GM23248 (cell line): ENCODE measurements around the gene NTNG2.

ENCODE experiments used
- EZH2 ChIP-seq: fragments of 200-600 bp; sonication (generic); IDR thresholded peaks from 2 replicates; pipeline ENCODE4 v1.6.1; 2018; ENCODE audit warnings: antibody characterized with exemption, mild to moderate bottlenecking; ENCODE audit not compliant: insufficient read depth, poor library complexity, severe bottlenecking
- EZH2phosphoT487 ChIP-seq: fragments of 200-600 bp; sonication (generic); IDR thresholded peaks from 2 replicates; pipeline ENCODE4 v1.6.1; 2018; ENCODE audit warnings: antibody characterized with exemption, moderate library complexity, mild to moderate bottlenecking, low read depth; ENCODE audit not compliant: insufficient read depth

DNA sequence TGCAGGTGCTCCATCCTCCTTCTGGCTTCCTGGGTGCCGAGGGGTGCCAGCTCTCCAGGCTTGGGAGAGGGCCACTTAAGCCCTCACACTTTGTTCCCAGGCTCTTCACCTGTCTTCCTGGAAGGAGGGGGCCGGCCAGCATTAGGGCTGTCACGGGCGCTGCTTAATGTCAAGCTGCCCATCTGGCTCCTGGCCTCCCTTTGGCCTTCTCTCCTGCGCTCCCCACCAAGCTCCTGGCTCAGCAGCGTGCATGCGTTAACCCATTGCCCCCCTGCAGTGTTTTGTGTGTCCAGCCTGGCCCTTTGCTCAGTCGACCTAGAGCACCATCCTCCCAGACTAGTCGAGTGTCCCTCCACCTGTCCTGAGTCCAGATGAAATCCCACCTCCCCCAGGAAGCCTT, 21.3 kb downstream of the NTNG2 start:
- TF ChIP-seq EZH2 (no peak), EZH2phosphoT487 (no peak)
